HG03066 (cell line): ENCODE results near the gene NPIPA1.
"Not testable (repeated sequence)": the region's sequence is repeated elsewhere in the genome, so short reads cannot be mapped to it uniquely, and the experiment has no call there.

ENCODE experiments used
- ATAC-seq: cut with Tn5 transposase; IDR thresholded peaks from one replicate; pipeline ENCODE4 v1.9.1; 2021; ENCODE audit warnings: low read depth; ENCODE audit not compliant: unreplicated experiment

Gene NPIPA1

DNA sequence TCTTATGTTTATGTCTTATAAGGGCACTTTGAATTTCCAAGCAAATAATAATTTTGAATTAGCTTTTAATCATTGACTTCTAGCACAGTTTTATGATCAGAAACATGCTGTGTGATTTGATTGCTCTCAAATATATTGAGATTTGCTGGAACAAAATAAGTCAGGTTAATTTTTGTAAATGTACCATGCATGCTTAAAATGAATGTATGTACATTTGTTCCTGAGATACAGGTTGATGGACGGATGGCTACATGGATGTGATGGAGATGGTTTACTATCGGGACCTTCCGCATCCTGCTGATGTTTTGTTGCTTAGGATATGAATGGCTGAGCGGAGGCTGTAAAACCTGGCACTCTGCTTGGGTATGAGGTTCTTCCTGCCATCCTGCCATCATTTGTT lies at the start of gene NPIPA1:
Gene NPIPA1, plus strand, starts transcription at position 301 of the 400 bp plus-strand sequence. Its CDS starts 0 bp downstream, at position 301.
- ATAC-seq: not testable (repeated sequence)

- not testable (repeated sequence) for ATAC-seq
Observed at GRCh38 chr16:14892111-14892510, 45.1 kb upstream of the NPIPA1 start.

DNA sequence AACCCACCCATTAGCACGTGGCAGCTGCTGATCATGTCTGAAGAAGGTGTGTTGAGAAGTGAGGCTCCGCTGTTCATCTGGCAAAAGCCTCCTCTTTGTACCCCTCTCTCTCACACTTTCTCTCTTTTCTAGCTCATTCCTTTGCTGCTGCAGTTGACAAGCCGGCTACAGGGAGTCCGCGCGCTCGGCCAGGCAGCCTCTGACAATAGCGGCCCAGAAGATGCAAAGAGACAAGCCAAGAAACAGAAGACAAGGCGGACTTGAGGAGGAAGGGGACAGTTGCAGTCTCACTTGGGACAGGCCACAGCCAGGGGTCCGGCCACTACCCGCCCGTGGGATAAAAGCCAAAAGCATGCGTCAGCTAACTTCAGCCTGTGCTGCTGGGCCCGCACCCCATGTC lies 41.9 kb upstream of the NPIPA1 start:
- not testable (repeated sequence) for ATAC-seq

DNA sequence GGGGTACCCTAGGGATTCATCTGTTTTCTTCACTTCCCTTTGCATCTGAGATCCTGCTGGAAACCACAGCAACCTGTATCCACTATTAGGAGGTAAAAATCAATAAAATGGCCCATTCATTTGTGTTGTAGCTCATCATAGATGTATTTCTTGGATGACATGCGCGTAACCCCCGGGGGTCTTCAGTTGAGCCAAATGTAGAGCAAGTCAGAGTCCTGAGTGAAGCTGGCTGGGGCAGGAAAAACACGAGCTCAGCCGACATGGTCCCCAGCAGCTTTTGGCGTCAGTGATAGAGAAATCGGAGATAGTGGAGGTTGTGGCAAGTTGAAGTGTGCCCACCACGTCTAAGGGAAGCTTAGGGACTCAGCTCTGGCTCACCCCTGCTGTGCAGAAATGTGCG lies 41.2 kb upstream of the NPIPA1 start:
- ATAC-seq: not testable (repeated sequence)

GRCh38 chr16:14897006-14897664 lies 40.1 kb upstream of the NPIPA1 start:
- ATAC-seq: not testable (repeated sequence)

GRCh38 chr16:14898162-14898561 lies 39.1 kb upstream of the NPIPA1 start:
- ATAC-seq: not testable (repeated sequence)

- not testable (repeated sequence) for ATAC-seq
Observed at GRCh38 chr16:14903191-14903957, 33.9 kb upstream of the NPIPA1 start.

- ATAC-seq: not testable (repeated sequence)
Observed at GRCh38 chr16:14909744-14910143, 27.5 kb upstream of the NPIPA1 start.

DNA sequence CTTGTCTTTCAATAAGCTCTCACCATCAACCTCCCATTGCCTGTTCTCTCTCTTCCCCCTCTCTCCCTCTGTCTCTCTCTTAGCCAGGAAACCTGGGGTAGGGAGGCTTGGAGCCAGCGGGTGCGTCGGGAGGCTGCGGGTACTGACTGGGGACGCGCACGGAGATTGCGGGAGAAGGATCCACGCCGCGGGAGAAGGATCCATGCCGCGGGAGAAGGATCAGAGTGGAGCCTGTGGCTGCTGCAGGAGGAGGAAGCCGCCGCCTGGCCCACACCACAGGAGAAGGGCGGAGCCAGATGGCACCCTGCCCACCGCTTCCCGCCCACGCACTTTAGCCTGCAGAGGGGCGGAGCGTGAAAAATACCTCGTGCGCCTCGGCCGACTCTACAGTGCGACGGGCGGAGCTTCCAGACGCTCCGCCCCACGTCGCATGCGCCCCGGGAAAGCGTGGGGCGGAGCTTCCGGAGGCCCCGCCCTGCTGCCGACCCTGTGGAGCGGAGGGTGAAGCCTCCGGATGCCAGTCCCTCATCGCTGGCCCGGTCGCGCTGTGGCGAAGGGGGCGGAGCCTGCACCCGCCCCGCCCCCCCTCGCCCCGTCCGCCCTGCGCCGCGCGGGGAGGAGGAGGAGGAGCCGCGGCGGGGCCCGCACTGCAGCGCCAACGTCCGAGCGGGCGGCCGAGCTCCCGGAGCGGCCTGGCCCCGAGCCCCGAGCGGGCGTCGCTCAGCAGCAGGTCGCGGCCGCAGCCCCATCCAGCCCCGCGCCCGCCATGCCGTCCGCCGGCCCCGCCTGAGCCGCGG lies 26.2 kb upstream of the NPIPA1 start:
- not testable (repeated sequence) for ATAC-seq

DNA sequence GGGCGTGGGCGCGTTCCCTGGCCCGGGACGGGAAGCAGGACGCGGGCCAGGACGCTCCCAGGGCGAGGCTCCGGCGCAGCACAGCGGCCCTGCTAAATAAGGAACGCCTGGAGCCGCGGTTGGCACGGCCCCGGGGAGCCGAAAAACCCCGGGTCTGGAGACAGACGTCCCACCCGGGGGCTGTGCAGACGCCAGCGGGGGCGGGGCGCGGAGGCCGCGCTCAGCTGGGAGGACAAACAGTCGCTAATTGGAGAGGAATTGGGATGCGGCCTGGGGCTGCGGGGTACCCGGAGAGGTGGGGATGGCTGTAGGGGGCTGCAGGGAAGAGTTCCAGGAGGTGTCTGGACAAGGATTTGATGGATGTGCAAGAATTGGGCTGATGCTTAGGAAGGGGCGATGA lies 25.3 kb upstream of the NPIPA1 start:
- ATAC-seq: not testable (repeated sequence)

DNA sequence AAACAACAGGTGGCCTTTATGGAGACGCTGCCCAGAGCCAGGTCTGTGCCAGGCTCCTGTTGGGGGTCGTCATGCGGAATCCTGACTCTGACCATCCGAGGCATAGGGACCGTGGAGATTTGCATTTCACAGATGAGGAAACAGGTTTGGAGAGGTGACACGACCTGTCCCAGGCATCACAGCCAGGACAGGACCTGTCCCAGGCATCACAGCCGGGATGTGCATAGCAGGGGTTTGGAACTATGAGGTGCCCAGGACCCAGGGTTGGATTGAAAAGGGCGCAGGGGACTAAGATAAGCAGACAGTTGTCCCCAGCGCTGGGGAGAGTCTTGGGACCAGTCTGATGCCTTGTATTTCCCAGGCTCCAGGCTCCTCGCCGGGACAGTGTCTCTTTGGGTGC lies 24.7 kb upstream of the NPIPA1 start:
- ATAC-seq: not testable (repeated sequence)

- ATAC-seq: not testable (repeated sequence)
Observed at GRCh38 chr16:14918504-14918903, 18.7 kb upstream of the NPIPA1 start.

GRCh38 chr16:14919837-14920600 lies 17.2 kb upstream of the NPIPA1 start:
- not testable (repeated sequence) for ATAC-seq

DNA sequence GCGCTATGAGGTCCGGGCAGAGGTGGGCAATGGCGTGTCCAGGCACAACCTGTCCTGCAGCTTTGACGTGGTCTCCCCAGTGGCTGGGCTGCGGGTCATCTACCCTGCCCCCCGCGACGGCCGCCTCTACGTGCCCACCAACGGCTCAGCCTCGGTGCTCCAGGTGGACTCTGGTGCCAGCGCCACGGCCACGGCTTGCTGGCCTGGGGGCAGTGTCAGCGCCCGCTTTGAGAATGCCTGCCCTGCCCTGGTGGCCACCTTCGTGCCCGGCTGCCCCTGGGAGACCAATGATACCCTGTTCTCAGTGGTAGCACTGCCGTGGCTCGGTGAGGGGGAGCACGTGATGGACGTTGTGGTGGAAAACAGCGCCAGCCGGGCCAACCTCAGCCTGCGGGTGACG lies 15.0 kb upstream of the NPIPA1 start:
- ATAC-seq: not testable (repeated sequence)

GRCh38 chr16:14922968-14923367 lies 14.3 kb upstream of the NPIPA1 start:
- ATAC-seq: not testable (repeated sequence)

GRCh38 chr16:14923394-14924088 lies 13.7 kb upstream of the NPIPA1 start:
- not testable (repeated sequence) for ATAC-seq

GRCh38 chr16:14924359-14924758 lies 12.9 kb upstream of the NPIPA1 start:
- not testable (repeated sequence) for ATAC-seq

DNA sequence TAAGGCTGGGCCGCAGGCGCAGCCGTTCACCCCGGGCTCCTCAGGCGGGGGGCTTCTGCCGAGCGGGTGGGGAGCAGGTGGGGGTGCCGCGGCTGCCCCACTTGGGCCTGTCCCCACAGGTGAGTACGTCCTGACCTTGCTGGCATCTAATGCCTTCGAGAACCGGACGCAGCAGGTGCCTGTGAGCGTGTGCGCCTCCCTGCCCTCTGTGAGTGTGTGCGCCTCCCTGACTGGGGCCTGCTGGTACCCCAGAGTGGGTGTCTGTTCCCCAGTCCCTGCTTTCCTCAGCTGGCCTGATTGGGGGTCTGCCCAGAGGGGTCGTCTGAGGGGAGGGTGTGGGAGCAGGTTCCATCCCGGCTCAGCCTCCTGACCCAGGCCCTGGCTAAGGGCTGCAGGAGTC lies 12.3 kb upstream of the NPIPA1 start:
- not testable (repeated sequence) for ATAC-seq

GRCh38 chr16:14928064-14928714 lies 9.1 kb upstream of the NPIPA1 start:
- not testable (repeated sequence) for ATAC-seq
